Stomach (tissue), 4 donors: ENCODE results near the gene DRD4.

Experiments used
- EP300 ChIP-seq: sonication (generic); formaldehyde crosslinking; IDR thresholded peaks from one replicate; pipeline ENCODE4 v1.6.1; 2017; ENCODE audit warnings: antibody characterized with exemption
- POLR2A ChIP-seq, 4 donors: fragments of 450-650 bp; IDR thresholded peaks; one replicate each; pipeline ENCODE4 v1.6.1; 2016; ENCODE audit warnings: antibody characterized with exemption in 4 of 4, control low read depth in 2 of 4, mild to moderate bottlenecking in 1 of 4, moderate library complexity in 1 of 4
- POLR2AphosphoS5 ChIP-seq, 3 donors: sonication (generic); formaldehyde crosslinking; IDR thresholded peaks; one replicate each; pipeline ENCODE4 v1.6.1; 2016; ENCODE audit warnings: antibody characterized with exemption in 3 of 3
- TF ChIP-seq, protein P1 (sequence below), 7 experiments: fragments of 450-650 bp in 4 of 7; fragments of 200-600 bp in 3 of 7; sonication (generic) in 3 of 7; IDR thresholded peaks; one replicate each; pipeline ENCODE4 v1.5.1; 2016 to 2019; ENCODE audit warnings: antibody characterized with exemption in 7 of 7, control low read depth in 2 of 7, mild to moderate bottlenecking in 1 of 7

DNA sequence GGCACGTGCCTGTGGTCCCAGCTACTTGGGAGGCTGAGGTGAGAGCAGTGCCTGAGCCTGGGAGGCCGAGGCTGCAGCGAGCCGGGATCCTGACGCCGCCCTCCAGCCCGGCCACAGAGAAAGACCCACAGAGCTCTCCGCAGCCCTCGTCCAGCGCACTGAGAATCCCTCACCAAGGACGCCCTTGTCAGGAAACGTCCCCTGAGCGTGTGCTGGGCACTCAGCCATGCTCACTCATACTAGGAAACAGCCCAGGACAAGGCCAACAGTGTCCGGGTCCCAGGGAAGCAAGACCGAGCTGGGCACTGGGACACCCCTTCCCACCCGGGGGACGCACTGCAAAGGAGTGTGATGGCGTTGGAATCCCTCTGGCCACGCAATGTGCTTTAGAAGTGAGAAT lies 43.4 kb downstream of the DRD4 start:
- TF ChIP-seq EP300 (no peak), POLR2A (IDR thresholded peaks at IDR 0.05) (no peak), POLR2AphosphoS5 (IDR thresholded peaks at IDR 0.05) (no peak)
- TF ChIP-seq, protein P1, sequence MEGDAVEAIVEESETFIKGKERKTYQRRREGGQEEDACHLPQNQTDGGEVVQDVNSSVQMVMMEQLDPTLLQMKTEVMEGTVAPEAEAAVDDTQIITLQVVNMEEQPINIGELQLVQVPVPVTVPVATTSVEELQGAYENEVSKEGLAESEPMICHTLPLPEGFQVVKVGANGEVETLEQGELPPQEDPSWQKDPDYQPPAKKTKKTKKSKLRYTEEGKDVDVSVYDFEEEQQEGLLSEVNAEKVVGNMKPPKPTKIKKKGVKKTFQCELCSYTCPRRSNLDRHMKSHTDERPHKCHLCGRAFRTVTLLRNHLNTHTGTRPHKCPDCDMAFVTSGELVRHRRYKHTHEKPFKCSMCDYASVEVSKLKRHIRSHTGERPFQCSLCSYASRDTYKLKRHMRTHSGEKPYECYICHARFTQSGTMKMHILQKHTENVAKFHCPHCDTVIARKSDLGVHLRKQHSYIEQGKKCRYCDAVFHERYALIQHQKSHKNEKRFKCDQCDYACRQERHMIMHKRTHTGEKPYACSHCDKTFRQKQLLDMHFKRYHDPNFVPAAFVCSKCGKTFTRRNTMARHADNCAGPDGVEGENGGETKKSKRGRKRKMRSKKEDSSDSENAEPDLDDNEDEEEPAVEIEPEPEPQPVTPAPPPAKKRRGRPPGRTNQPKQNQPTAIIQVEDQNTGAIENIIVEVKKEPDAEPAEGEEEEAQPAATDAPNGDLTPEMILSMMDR (IDR thresholded peaks at IDR 0.05): no peak
